Measurements from ENCODE around the gene TUT4. TPM values are rescaled to one million over a fixed set of nuclear protein-coding genes. Genes with fewer than 3 reads are reported as not detected.

TUT4 gene
- total RNA-seq, 2 donors from 2014 or later = 50.7 to 85.8 TPM

DNA sequence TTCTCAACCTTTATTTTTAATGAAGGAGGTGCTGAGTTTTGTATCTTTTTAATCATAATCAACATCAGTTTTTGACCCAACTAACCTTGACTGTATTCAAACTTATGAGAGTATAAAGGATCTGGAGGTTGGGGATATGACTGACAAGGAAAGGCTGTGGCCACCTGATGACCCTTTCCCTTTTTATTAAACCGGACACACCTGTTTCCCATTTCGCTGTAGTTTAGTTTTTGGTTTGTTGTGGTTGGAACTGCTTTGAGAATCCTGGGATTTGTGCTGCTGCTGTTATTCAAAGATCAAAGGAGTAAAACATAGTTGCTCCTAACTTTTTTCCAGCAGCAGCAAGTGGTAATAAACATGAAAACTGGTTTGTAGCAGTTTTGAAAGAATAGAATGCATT lies 136.1 kb downstream of the TUT4 start:
- Mint-ChIP-seq H3K9me3 (no peaks in the 10 kb centered on the region), H3K27me3 (no peaks in the 10 kb centered on the region), H3K4me1 (ENCODE audit: low read depth in 2 of 2) (peaks cover 0 to 6% of the 10 kb centered on the region in 2 donors), H3K36me3 (peaks cover 28% of the 10 kb centered on the region), H3K4me3 (no peak overlapping the region), H3K27ac (no peak overlapping the region)
- DNase-seq (ENCODE audit: low spot score) (no peak), ATAC-seq (no peak)

DNA sequence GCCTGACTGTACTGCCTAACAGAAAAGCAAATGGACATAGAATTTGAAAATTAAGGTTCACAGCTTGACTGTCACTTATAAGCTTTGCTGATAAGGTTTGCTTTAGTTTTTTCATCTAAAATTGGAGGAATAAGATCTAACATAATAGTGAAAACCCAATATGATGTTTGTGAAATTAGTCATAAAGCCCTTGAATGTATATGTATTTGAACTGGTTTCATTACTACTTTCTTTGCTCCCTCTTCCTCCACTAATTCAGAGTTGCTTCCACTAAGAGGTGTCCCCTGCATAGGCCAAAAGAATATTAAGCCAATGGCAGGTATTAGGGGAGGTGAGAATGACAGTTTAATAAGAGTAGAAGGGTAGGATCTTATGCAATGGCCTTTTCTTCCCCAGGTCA lies 137.9 kb downstream of the TUT4 start:
- ATAC-seq = no peak
- H3K27ac Mint-ChIP-seq = no peak overlapping the region

DNA sequence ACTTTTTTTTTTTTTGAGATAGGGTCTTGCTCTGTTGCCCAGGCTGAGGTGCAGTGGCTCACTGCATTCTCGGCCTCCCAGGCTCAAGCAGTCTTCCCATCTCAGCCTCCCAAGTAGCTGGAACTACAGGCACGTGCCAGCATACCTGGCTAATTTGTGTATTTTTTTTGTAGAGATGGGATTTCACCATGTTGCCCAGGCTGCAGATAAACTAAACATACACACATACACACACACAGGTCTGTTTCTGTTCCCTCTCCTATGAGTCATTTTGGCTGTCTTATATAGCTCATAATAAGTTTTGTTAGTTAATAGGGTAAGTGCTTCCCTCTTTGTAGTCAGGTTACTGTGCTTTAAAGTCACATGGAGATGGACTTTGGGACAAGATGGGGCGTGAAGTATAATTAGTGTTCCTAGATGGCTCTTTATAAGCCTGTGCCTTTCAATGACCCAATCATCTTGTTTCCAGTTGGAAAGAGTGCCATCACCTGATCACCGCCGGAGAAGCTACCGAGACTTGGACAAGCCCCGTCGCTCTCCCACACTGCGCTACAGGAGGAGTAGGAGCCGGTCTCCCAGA lies 139.4 kb downstream of the TUT4 start:
- ATAC-seq (no peak), DNase-seq (ENCODE audit: low spot score) (no peak)
- Mint-ChIP-seq H3K4me1 (ENCODE audit: low read depth in 2 of 2) (peaks cover 6 to 12% of the 10 kb centered on the region in 2 donors), H3K27ac (no peak overlapping the region), H3K9me3 (no peaks in the 10 kb centered on the region), H3K27me3 (no peaks in the 10 kb centered on the region), H3K36me3 (peaks cover 47% of the 10 kb centered on the region), H3K4me3 (no peak overlapping the region)

More for the DNA sequence above, 137.9 kb downstream of the TUT4 start:
- Mint-ChIP-seq H3K4me3 (no peak overlapping the region), H3K4me1 (ENCODE audit: low read depth in 2 of 2) (peaks cover 3 to 6% of the 10 kb centered on the region in 2 donors), H3K27me3 (no peaks in the 10 kb centered on the region), H3K36me3 (peaks cover 40% of the 10 kb centered on the region), H3K9me3 (no peaks in the 10 kb centered on the region)
- no peak for DNase-seq (ENCODE audit: low spot score)

DNA sequence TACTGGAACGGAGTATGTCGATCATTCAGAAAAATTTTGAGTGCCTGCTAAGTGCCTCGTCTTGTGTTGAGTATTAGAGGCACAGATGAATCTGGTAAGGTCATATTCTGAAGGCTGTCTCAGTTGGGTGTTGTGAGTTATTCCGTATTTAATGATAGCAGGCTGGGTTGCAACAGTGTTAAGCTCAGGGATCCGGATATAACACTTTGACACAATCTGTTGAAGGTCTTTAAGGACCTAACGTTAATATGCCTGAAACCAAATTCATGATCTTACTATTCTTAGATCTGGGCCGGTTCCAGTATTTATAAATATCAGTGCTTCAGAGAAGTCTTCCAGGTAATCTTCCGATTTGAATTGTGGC lies 147.9 kb downstream of the TUT4 start:
- Mint-ChIP-seq H3K27ac (peak overlapping the region; percentile 92 to 97), H3K27me3 (no peaks in the 10 kb centered on the region), H3K36me3 (peaks cover 42% of the 10 kb centered on the region), H3K4me1 (ENCODE audit: low read depth in 2 of 2) (peaks cover 24 to 44% of the 10 kb centered on the region in 2 donors), H3K4me3 (peak overlapping the region; percentile 99), H3K9me3 (no peaks in the 10 kb centered on the region)
- peak in 1 of 2 donors; percentile 1 for ATAC-seq
- no peak for DNase-seq (ENCODE audit: low spot score)

DNA sequence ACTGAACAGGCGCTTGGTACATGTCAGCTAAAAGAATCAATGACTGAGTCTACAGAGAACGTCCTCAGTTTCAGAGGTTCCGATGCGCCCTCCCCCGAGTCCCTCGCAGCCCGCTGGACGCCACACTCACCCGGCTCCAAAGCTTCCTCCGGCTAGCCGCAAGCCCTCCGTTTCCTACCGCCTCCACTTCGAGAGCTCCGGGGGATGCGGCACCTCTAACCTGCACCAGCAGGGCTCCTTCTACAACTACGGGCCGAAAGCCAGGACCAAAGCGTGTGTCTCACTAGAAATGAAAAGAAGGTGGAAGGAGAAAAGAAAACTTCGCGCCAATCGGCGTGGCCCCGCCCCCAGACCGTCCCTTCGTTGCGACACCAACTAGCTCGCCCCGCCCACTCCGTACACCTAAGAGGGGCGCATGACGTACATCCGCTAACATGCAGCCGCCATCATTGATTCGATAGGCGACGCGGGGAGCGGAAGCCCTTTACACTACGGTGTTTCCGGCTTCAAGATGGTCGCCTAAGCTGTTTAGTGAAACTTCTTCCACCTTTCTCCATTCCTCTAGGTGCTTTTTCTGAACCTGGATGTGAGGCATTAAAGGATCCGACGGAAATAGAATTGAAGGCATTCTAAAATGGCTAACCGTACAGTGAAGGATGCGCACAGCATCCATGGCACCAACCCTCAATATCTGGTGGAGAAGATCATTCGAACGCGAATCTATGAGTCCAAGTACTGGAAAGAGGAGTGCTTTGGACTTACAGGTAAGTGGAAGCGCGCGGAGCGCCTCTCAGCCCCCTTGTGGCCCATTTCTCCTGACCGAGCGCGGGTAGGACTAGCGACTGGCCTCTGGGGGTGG lies 148.5 kb downstream of the TUT4 start, which contains the start of the genes ORC1 and PRPF38A:
ORC1 (minus strand) TSS at position 308 of the 859 bp plus-strand sequence. CDS start 2,200 bp downstream, outside the sequence.
PRPF38A (plus strand) TSS at position 487 of the 859 bp plus-strand sequence; CDS start at position 635, 148 bp downstream.
- ATAC-seq = peak; percentile 98 to 99
- Mint-ChIP-seq H3K27me3 (no peaks in the 10 kb centered on the region), H3K4me1 (ENCODE audit: low read depth in 2 of 2) (peaks cover 24 to 44% of the 10 kb centered on the region in 2 donors), H3K36me3 (peaks cover 42% of the 10 kb centered on the region), H3K9me3 (no peaks in the 10 kb centered on the region), H3K27ac (peak within 1 kb of the TSS; percentile 92 to 97), H3K4me3 (peak within 1 kb of the TSS; percentile 99)
- peak; percentile 96 for DNase-seq (ENCODE audit: low spot score)

DNA sequence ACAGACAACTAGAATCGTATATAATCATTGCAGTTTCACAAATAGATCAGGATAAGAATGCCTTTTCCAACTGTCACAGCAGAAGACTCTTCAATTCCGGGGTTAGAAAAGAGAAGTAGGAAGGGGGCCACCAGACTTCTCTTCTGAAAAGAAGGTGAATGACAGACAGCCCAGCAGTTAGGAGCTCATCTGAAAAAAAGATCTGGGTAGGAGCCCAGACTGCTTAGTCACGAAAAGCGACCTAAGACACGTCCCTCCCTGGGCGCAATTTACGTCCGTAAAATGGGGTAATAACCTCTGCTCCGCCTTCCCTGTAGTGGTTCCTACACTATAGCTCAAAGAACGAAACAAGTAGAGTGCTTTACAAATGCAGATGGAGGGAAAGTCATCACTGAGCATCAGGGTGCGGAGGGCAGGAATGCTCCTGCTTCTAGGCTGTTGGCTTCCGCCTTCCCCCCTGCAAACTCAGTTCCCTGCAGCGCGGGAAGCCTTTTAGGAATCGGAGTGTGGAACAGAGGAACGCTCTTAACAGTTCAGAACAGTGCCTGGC lies 149.3 kb downstream of the TUT4 start:
- no peaks in the 10 kb centered on the region for H3K27me3 Mint-ChIP-seq

DNA sequence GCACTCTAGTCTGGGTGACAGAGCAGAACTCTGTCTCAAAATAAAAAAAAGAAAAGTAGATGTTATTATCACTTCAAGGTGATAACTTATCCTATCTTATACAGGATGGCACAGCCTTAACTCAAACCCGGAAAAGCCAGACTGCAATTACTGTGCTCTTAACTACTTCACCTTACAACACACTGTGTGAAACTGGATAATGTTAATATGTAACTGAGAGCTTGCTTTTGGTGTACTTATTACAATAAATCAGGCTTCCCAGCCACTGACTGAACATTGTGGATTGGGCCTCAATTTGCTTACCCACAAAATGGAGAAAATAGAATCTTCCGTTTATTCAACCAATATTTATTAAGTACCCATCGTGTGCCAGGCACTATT lies 150.0 kb downstream of the TUT4 start:
- peak overlapping the region; percentile 99 for H3K4me3 Mint-ChIP-seq
- no peak for ATAC-seq
- peak overlapping the region; percentile 92 to 97 for H3K27ac Mint-ChIP-seq
- H3K9me3 Mint-ChIP-seq = no peaks in the 10 kb centered on the region
- no peaks in the 10 kb centered on the region for H3K27me3 Mint-ChIP-seq
- peaks cover 31% of the 10 kb centered on the region for H3K36me3 Mint-ChIP-seq
- no peak for DNase-seq (ENCODE audit: low spot score)
- H3K4me1 Mint-ChIP-seq (ENCODE audit: low read depth in 2 of 2) = peaks cover 21 to 34% of the 10 kb centered on the region in 2 donors

More for the DNA sequence above, 149.3 kb downstream of the TUT4 start:
- ATAC-seq = peak; percentile 71 to 74
- H3K36me3 Mint-ChIP-seq = peaks cover 36% of the 10 kb centered on the region
- H3K4me3 Mint-ChIP-seq = peak overlapping the region; percentile 99
- DNase-seq (ENCODE audit: low spot score) = peak; percentile 68
- peak overlapping the region; percentile 92 to 97 for H3K27ac Mint-ChIP-seq
- peaks cover 22 to 39% of the 10 kb centered on the region in 2 donors for H3K4me1 Mint-ChIP-seq (ENCODE audit: low read depth in 2 of 2)
- H3K9me3 Mint-ChIP-seq = no peaks in the 10 kb centered on the region

DNA sequence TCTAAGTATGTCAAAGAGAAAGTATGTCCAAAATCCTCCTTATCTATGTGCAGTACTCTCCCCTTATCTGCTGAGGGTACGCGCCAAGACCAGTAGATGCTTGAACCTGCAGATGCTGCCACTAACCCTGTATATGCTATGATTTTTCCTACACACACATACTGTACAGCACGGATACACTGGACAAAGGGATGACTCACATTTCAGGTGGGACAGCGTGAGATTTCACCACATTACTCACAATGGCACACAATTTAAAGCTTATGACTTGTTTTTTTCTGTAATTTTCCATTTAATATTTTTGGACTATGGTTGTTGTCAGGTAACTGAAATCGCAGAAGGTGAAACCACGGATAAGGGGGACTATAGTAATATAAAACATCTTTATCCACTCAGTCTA lies 152.8 kb downstream of the TUT4 start:
- H3K4me3 Mint-ChIP-seq = no peak overlapping the region
- H3K4me1 Mint-ChIP-seq (ENCODE audit: low read depth in 2 of 2) = peaks cover 9 to 24% of the 10 kb centered on the region in 2 donors
- no peak for DNase-seq (ENCODE audit: low spot score)
- no peaks in the 10 kb centered on the region for H3K27me3 Mint-ChIP-seq
- H3K27ac Mint-ChIP-seq = no peak overlapping the region
- no peaks in the 10 kb centered on the region for H3K9me3 Mint-ChIP-seq
- peaks cover 40% of the 10 kb centered on the region for H3K36me3 Mint-ChIP-seq
- ATAC-seq = no peak

DNA sequence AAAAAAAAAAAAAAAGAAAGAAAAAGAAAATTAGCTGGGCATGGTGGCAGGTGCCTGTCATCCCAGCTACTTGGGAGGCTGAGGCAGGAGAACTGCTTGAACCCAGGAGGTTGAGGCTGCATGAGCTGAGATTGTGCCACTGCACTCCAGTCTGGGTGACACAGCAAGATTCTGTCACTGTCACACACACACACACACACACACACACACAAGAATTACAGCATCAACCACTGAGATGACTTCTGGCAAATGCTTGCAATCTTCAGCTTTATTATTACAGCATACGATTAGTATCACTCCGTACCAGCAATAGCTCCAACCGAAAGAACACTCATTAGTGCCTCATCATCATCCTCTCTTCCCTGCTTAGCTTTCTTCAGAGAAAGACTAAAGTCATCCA lies 153.3 kb downstream of the TUT4 start:
- Mint-ChIP-seq H3K36me3 (peaks cover 39% of the 10 kb centered on the region), H3K9me3 (no peaks in the 10 kb centered on the region), H3K27ac (no peak overlapping the region), H3K4me3 (no peak overlapping the region), H3K4me1 (ENCODE audit: low read depth in 2 of 2) (peaks cover 9 to 22% of the 10 kb centered on the region in 2 donors), H3K27me3 (no peaks in the 10 kb centered on the region)
- DNase-seq (ENCODE audit: low spot score) = no peak
- no peak for ATAC-seq

DNA sequence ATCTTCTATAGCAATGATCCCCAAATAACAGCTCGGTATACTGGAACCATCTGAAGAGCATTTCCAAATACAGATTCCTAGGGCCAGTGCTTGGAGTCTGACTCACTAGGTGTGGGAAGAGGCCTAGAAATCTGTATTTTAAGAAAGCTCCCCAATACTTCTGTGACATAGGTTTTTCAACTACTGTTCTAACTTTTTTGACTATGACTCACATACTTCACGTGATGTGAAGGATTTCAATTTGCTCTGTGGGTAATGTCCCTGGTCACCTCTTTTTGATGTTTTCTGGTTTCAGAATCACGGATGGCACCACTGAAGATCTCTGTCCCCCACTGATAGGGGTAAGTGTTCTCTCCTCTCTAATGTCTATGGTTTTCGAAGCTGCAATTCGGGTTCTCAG lies 159.7 kb downstream of the TUT4 start:
- Mint-ChIP-seq H3K9me3 (no peaks in the 10 kb centered on the region), H3K36me3 (peaks cover 24% of the 10 kb centered on the region), H3K27me3 (no peaks in the 10 kb centered on the region), H3K4me1 (ENCODE audit: low read depth in 2 of 2) (no peaks in the 10 kb centered on the region), H3K27ac (no peak overlapping the region), H3K4me3 (no peak overlapping the region)
- ATAC-seq (no peak), DNase-seq (ENCODE audit: low spot score) (no peak)

DNA sequence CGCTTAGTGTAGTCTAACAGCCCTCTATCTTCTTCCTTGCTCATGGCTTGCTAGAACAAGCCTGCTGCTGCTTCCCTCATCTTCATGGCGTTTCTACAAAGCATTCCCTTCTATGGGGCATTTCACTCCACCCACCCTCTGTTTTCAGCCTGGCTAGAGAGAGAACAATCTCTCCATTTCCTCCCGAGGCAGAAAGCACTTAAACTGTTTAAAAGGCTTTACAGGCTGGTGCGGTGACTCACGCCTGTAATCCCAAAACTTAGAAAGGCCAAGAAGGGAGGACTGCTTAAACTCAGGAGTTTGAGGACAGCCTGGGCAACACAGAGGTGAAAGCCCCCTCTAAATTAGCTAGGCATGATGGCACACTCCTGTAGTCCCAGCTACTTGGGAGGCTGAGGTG lies 166.4 kb downstream of the TUT4 start:
- no peak overlapping the region for H3K27ac Mint-ChIP-seq
- DNase-seq (ENCODE audit: low spot score) (no peak), ATAC-seq (no peak)
- H3K36me3 Mint-ChIP-seq = peaks cover 11% of the 10 kb centered on the region
- no peaks in the 10 kb centered on the region for H3K4me1 Mint-ChIP-seq (ENCODE audit: low read depth in 2 of 2)
- H3K27me3 Mint-ChIP-seq = no peaks in the 10 kb centered on the region
- H3K9me3 Mint-ChIP-seq = no peaks in the 10 kb centered on the region
- H3K4me3 Mint-ChIP-seq = no peak overlapping the region

DNA sequence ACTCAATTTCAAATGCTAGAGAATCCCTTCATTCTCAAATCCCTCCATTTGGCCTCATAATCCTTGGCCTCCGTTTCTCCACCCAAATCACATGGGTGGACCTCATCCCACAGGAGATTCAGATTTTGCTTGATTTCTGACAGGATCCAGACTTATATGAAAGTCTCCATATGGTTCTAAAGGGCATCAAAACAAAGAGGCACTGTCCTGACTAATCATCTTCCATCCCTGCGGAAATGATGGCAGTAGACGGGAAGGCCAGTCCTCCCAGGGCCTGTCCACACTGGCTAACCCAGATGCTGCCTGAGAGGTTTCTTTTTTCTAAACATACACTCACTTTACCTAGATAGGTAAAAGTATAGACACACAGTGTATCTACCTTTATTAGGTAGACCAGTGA lies 167.5 kb downstream of the TUT4 start:
- H3K27ac Mint-ChIP-seq = no peak overlapping the region
- H3K9me3 Mint-ChIP-seq = no peaks in the 10 kb centered on the region
- H3K27me3 Mint-ChIP-seq = no peaks in the 10 kb centered on the region
- H3K4me1 Mint-ChIP-seq (ENCODE audit: low read depth in 2 of 2) = no peaks in the 10 kb centered on the region
- no peak for ATAC-seq
- no peak for DNase-seq (ENCODE audit: low spot score)
- H3K36me3 Mint-ChIP-seq = peaks cover 17% of the 10 kb centered on the region
- H3K4me3 Mint-ChIP-seq = no peak overlapping the region
